ENCODE results near the gene NUAK2. TPM values are rescaled to one million over a fixed set of nuclear protein-coding genes. Genes with fewer than 3 reads are reported as not detected.

The NUAK2 gene
- total and polyA plus RNA-seq, 2 of the 8 experiments (the other 6 are each of a cell fraction or from before 2014, with no cell fraction given) = 9.4 to 12.9 TPM

GRCh38 chr1:205296154-205296553 lies 25.4 kb downstream of the NUAK2 start (continued):
- TF ChIP-seq, protein P1, sequence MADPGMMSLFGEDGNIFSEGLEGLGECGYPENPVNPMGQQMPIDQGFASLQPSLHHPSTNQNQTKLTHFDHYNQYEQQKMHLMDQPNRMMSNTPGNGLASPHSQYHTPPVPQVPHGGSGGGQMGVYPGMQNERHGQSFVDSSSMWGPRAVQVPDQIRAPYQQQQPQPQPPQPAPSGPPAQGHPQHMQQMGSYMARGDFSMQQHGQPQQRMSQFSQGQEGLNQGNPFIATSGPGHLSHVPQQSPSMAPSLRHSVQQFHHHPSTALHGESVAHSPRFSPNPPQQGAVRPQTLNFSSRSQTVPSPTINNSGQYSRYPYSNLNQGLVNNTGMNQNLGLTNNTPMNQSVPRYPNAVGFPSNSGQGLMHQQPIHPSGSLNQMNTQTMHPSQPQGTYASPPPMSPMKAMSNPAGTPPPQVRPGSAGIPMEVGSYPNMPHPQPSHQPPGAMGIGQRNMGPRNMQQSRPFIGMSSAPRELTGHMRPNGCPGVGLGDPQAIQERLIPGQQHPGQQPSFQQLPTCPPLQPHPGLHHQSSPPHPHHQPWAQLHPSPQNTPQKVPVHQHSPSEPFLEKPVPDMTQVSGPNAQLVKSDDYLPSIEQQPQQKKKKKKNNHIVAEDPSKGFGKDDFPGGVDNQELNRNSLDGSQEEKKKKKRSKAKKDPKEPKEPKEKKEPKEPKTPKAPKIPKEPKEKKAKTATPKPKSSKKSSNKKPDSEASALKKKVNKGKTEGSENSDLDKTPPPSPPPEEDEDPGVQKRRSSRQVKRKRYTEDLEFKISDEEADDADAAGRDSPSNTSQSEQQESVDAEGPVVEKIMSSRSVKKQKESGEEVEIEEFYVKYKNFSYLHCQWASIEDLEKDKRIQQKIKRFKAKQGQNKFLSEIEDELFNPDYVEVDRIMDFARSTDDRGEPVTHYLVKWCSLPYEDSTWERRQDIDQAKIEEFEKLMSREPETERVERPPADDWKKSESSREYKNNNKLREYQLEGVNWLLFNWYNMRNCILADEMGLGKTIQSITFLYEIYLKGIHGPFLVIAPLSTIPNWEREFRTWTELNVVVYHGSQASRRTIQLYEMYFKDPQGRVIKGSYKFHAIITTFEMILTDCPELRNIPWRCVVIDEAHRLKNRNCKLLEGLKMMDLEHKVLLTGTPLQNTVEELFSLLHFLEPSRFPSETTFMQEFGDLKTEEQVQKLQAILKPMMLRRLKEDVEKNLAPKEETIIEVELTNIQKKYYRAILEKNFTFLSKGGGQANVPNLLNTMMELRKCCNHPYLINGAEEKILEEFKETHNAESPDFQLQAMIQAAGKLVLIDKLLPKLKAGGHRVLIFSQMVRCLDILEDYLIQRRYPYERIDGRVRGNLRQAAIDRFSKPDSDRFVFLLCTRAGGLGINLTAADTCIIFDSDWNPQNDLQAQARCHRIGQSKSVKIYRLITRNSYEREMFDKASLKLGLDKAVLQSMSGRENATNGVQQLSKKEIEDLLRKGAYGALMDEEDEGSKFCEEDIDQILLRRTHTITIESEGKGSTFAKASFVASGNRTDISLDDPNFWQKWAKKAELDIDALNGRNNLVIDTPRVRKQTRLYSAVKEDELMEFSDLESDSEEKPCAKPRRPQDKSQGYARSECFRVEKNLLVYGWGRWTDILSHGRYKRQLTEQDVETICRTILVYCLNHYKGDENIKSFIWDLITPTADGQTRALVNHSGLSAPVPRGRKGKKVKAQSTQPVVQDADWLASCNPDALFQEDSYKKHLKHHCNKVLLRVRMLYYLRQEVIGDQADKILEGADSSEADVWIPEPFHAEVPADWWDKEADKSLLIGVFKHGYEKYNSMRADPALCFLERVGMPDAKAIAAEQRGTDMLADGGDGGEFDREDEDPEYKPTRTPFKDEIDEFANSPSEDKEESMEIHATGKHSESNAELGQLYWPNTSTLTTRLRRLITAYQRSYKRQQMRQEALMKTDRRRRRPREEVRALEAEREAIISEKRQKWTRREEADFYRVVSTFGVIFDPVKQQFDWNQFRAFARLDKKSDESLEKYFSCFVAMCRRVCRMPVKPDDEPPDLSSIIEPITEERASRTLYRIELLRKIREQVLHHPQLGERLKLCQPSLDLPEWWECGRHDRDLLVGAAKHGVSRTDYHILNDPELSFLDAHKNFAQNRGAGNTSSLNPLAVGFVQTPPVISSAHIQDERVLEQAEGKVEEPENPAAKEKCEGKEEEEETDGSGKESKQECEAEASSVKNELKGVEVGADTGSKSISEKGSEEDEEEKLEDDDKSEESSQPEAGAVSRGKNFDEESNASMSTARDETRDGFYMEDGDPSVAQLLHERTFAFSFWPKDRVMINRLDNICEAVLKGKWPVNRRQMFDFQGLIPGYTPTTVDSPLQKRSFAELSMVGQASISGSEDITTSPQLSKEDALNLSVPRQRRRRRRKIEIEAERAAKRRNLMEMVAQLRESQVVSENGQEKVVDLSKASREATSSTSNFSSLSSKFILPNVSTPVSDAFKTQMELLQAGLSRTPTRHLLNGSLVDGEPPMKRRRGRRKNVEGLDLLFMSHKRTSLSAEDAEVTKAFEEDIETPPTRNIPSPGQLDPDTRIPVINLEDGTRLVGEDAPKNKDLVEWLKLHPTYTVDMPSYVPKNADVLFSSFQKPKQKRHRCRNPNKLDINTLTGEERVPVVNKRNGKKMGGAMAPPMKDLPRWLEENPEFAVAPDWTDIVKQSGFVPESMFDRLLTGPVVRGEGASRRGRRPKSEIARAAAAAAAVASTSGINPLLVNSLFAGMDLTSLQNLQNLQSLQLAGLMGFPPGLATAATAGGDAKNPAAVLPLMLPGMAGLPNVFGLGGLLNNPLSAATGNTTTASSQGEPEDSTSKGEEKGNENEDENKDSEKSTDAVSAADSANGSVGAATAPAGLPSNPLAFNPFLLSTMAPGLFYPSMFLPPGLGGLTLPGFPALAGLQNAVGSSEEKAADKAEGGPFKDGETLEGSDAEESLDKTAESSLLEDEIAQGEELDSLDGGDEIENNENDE (IDR thresholded peaks at IDR 0.05; ENCODE audit: insufficient replicate concordance, low read length) = no peak
- TF ChIP-seq POLR2A (IDR thresholded peaks at IDR 0.05; ENCODE audit: control extremely low read depth in 1 of 2, low read depth in 2 of 2, low read length in 2 of 2) (no peak), BRCA1 (IDR thresholded peaks at IDR 0.05; ENCODE audit: low read depth, low read length) (no peak), HDAC2 (IDR thresholded peaks at IDR 0.05; ENCODE audit: borderline replicate concordance in 1 of 2, low read depth in 2 of 2, low read length in 2 of 2) (no peak), TCF12 (IDR thresholded peaks at IDR 0.05; ENCODE audit: low read depth, low read length) (no peak), TEAD4 (IDR thresholded peaks at IDR 0.05; ENCODE audit: low read depth, low read length) (no peak), RNF2 (IDR thresholded peaks at IDR 0.05; ENCODE audit: borderline replicate concordance, low read depth, low read length, missing control alignments, poor library complexity, severe bottlenecking) (no peak), CEBPB (IDR thresholded peaks at IDR 0.05; ENCODE audit: low read depth, low read length) (no peak), BCL11A (IDR thresholded peaks at IDR 0.05; ENCODE audit: low read depth in 2 of 2, low read length in 2 of 2) (no peak), JUND (IDR thresholded peaks at IDR 0.05; ENCODE audit: low read length) (no peak), GABPA (IDR thresholded peaks at IDR 0.05; ENCODE audit: borderline replicate concordance, insufficient read depth, low read length) (no peak), TBP (IDR thresholded peaks at IDR 0.05; ENCODE audit: low read depth, low read length) (no peak), SP2 (IDR thresholded peaks at IDR 0.05; ENCODE audit: low read length) (no peak)
